HG03469 (cell line): ENCODE data around the gene LY86.
"Not testable (repeated sequence)": the region's sequence is repeated elsewhere in the genome, so short reads cannot be mapped to it uniquely, and the experiment has no call there.

Source experiments
- ATAC-seq: cut with Tn5 transposase; IDR thresholded peaks from one replicate; pipeline ENCODE4 v1.9.1; 2021; ENCODE audit warnings: mild to moderate bottlenecking, moderate library complexity, moderate number of reproducible peaks; ENCODE audit not compliant: unreplicated experiment

Gene LY86

DNA sequence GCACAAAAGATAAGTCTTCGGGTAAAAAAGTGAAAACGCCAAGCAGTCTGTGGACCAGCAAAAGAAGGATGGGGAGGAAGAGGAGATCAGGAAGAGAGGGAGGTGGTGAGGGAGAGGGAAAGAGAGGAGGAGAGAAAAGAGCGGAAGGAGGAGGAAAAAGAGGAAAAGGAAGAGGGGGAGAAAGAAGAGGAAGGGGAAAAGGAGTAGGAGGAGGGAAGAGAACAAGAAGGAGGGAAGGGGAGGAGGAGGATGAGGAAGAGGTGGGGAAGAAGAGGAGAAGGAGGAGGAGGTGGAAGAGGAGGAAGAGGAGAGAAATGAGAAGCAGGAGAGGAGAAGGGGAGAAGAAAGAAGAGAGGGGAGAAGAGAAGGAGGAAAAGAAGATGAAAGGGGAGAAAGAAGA is 6.5 kb downstream of the LY86 start:
- ATAC-seq, result no peak

DNA sequence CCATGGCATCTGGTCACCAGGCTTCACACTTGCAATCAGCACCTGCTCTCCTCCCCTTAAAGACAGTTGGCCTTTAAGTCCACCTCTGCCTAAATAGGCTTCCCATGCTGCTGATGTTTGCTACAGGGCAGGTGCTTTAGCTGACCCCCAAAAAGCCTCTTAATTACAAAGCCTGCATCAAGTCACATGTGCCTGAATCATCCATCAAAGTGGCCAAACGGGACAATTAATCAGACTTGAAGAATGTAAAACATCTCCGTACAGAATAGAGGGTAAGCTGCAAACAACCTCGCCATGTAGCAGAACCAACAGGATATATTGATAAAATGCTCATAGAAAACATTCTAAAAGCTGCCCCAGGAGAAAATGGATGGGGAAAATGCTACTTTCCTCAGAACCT is 7.4 kb downstream of the LY86 start:
- no peak for ATAC-seq

DNA sequence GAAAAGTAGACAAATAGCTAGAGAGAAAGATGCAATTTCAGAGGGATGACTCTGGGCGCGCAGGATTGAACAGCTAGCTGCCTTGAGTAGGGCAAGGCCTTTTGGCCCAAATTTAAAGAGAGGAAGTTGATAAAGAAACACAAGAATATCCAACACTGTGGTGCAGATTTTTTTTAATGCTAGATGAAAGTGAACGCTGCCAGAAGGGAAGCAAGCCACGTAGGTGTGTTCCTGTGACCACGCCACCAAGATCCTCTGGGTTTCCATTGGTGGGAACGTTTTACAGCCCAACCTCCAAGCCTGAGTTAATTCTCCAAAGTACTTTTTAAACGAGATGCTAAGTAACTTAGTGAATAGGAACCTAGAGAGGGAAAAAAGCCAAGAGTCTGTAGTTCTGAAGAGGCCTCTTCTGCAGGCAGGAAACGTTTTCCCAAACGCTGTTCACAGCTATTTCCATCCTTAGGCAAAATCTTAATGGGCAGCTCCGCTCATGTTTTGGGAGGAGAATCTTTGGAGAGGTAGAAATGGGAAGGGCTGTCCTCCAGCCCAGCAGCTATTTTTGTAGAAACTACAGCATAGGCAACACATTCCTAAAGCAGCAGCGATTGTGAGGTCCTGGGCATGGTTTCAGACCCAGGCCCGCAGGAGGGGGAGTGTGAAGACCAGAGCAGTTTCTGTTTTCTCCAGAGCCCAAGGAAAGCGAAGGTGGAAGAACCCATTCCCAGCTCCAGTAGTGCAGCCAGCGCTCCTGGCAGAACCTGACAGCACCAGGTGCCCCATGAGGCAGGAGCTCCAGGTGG is 8.2 kb downstream of the LY86 start:
- no peak for ATAC-seq

DNA sequence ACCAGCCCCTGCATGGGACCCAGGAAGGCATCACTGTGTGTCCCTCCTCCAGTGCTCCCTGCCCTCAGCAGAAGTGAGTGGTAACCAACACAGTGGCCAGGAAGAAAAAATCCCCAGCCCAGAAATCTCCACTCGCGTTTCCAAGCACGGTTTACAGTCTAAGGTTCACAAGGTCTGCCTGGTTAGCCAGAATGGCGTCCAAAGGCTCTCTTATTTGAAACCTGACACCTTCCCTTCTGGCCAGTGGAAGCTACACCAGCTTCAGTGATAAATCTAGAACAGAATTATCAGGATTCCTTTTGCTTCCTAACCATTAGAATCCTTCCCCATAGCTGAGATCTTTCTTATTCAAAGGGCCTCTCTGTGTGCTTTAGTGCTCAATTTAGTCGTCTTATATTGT is 9.2 kb downstream of the LY86 start:
- no peak for ATAC-seq

DNA sequence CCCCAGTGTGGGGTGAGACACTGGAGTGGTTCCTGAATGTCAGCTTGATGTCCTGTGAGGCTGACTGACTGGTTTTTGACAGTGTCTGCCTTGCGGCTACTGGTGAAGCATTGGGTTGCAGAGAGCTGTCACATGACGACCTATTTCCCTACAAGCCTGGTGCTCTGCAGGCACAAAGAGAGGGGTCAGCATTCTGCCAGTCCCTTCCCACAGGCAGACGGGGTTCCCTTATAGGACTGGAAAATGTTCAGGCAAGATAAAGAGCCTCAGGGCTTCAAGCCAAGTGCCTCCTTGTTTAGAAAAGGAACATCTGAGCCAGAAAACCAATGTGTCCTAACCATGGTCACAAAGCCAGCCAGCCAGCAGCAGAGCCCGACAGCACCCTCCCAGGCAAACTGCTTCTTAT is 11.0 kb downstream of the LY86 start:
- ATAC-seq, result no peak

DNA sequence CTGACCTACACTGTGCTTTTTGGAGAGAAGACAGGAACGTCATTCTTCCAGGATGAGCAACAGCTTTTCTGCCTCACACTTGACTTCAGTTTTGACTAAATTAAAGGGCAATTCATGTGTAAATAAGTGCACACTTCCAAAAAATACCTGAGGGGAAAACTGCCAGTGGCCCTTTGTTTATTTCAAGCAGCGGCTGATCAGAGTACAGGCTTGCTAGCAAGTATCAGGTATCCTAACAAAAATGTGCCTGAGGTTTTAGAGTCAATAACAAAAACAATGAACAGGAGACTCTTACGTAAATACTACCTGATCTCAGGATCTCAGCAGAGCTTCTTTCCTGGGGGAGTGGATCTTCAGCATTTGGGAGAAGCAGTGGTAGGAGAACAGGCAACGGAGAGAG is 12.4 kb downstream of the LY86 start:
- no peak for ATAC-seq

DNA sequence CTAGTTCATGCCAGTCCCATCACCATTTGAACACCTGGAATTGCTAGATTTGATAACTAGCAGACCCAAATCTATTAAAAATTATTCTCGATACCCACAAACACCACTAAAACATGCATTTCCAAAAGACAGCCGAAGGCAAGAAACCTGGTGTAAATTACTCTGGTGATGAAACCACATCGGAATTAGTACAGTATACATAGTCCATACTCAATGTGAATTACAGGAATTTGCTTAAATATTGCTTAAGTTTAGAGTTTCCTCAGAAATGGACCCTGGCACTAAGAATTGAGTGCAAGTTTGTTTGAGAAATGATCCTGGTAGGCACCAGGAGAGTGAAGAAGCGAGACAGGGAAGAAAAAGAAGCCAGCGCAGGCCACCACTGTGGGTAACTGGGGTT is 13.7 kb downstream of the LY86 start:
- no peak for ATAC-seq

DNA sequence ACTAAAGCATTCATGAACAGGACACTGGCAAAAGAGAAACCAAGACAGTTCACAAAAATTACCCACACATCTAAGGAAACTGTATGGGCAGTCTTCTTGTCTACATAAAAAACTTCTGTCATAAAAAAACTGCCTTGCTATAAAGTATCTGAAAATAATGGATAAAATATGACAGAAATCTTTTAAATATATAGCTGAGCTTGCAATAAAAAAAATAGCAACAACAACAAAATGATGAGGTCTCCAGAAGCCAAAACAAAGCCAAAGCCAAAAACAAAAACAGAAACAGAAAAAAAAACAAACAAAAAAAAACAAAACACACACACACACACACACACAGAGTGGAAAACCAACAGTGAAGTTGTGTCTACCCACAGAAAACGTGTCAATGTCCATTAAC is 14.8 kb downstream of the LY86 start:
- ATAC-seq, result no peak

DNA sequence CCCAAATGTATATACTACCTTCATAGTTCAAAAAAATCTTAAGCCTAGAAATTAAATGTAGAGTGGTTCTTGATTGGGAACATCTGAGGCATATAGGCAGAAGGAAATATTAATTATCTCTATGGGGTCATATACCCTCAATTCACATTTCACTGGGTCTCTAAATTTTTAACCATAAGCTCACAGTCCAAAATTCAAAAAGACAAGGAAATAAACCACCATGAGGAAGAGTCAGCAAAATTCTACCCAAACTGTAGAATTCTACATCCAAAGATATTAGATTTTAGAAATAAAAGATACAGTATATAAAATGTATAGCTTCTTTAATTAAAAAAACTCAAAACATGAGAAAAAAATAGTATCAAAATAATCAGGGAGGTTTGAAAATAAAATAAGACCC is 15.5 kb downstream of the LY86 start:
- no peak for ATAC-seq

DNA sequence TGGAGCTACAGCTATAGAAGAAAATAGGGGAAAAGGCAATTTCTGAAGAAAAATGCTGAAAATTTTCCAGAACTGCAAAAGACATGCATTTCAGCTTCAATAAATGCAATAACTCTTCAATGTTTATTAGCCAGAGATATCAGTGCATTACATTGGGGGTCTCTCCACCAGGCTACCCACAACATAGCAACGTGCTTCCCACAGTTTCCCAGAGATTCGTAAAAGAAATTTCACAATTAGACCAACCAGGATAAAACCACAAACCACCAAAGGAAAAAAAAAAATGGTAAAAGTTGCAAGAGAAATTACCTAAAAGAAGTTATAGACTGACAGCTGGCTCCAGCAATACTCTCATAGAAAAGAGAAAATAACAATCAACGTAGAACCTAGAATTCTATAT is 16.0 kb downstream of the LY86 start:
- no peak for ATAC-seq

DNA sequence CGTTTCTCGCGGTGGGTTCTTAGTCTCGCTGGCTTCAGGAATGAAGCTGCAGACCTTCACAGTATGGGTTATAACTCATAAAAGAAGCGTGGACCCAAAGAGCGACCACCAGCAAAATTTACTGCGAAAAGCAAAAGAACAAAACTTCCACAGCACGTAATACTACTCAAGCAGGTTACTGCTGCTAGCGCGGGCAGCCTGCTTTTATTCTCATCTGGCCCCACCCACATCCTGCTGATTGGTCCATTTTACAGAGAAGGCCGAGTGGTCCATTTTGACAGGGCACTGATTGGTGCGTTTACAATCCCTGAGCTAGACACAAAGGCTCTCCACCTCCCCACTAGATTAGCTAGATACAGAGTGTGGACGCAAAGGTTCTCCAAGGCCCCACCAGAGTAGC is 17.4 kb downstream of the LY86 start:
- ATAC-seq, result no peak

DNA sequence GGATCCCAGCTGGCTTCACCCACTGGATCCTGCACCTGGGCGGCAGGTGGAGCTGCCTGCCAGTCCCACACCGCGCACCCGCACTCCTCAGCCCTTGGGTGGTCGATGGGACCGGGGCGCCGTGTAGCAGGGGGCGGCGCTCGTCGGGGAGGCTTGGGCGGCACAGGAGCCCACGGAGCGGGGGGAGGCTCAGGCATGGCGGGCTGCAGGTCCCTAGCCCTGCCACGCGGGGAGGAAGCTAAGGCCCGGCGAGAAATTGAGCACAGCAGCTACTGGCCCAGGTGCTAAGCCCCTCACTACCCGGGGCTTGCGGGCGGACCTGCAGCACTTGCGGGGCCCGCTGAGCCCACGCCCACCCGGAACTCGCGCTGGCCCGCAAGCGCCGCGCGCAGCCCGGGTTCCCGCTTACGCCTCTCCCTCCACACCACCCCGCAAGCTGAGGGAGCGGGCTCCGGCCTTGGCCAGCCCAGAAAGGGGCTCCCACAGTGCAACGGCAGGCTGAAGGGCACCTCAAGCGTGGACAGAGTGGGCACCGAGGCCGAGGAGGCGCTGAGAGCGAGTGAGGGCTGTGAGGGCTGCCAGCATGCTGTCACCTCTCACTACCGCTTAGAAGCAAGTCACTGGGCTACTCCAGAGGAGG is 18.0 kb downstream of the LY86 start:
- not testable (repeated sequence) for ATAC-seq

DNA sequence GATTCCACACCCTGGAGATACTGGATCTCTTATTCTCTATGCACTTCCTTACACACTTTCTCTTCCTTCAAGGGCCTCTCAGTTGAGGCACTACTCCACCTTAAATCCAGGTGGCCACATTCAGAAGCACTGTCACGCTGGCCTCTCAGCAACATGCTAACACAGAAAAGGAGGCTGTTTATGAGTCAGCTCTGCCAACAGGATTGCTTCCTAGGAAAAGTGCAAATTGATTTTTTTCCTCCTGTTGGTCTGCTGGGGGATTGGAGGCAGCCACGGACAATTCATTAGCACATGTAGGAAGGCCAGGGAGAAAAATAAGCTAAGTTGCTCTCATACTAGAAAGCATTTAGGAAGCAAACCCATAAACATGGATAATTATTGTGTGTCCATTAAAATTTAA is 20.9 kb downstream of the LY86 start:
- ATAC-seq, result no peak

DNA sequence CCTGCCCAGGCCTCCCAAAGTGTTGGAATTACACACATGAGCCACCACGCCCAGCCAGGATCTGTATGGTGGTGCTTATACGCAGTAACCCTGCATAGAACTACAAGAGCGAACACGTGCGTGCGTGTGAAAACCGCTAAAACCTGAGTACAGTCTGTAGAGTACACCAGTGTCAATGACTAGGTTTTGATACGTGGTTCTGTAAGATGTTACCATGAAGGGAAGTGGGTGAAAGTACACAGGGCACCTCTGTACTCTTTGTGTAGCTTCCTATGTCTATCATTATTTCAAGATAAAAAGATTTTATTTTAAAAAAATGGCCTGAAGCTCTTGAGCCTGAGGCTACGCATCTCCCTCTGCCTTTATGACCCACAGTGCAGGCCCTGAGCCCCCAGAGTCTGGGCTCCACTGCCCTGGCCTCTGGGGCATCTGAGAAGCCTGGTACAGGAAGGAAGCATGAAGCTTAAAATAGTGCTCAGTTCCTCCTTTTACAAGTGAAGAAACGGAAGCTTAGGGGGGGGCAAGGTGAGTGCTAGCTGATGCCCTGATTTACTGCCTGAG is 21.6 kb downstream of the LY86 start:
- peak; percentile 77 for ATAC-seq

DNA sequence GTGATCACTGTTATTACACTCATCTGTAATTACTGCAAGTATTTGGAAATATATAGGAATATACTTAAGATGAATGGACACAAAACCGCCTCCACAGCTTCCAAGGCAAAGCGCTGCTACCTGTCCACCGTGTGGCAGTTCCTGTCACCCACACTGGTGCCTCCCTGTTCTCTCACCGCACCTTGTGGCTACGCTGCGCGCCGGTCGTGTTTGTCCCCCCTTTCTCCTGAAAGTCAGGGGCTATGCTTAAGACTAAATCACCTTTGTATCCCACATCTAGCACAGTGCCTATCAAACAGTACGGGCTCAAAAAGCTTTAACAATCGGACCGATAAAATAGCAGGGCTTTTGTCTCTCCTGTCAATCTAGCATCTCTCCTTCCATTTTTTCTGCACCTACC is 23.0 kb downstream of the LY86 start:
- no peak for ATAC-seq

DNA sequence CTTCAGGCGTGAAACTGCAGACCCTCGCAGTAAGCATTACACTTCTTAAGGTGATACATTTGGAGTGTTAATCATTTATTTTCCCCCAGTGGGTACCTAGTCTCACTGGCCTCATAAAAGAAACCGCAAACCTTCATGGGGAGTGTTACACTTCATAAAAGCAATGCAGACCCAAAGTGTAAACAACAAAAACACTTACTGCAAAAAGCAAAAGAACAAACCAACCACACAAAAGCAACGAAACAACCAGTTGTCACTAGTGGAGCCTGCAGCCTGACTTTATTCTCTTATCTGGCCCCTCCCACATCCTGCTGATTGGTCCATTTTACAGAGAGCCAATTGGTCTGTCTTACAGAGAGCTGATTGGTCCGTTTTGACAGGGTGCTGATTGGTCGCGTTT is 23.8 kb downstream of the LY86 start:
- no peak for ATAC-seq

DNA sequence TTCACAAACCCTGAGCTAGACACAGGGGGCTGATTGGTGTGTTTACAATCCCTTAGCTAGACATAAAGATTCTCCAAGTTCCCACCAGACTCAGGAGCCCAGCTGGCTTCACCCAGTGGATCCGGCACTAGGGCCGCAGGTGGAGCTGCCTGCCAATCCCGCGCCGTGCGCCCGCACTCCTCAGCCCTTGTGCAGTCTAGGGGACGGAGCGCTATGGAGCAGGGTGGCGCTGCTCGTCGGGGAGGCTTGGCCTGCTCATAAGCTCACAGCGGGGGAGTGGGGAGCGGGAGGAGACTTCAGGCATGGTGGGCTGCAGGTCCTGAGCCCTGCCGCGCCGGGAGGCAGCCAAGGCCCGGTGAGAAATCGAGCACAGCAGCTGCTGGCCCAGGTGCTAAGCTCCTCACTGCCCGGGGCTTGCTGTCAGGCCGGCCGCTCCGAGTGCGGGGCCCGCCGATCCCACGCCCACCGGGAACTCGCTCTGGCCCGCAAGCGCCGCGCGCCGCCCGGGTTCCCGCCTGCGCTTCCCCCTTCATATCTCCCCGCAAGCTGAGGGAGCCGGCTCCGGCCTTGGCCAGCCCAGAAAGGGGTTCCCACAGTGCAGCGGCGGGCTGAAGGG is 24.7 kb downstream of the LY86 start:
- ATAC-seq, result not testable (repeated sequence)

DNA sequence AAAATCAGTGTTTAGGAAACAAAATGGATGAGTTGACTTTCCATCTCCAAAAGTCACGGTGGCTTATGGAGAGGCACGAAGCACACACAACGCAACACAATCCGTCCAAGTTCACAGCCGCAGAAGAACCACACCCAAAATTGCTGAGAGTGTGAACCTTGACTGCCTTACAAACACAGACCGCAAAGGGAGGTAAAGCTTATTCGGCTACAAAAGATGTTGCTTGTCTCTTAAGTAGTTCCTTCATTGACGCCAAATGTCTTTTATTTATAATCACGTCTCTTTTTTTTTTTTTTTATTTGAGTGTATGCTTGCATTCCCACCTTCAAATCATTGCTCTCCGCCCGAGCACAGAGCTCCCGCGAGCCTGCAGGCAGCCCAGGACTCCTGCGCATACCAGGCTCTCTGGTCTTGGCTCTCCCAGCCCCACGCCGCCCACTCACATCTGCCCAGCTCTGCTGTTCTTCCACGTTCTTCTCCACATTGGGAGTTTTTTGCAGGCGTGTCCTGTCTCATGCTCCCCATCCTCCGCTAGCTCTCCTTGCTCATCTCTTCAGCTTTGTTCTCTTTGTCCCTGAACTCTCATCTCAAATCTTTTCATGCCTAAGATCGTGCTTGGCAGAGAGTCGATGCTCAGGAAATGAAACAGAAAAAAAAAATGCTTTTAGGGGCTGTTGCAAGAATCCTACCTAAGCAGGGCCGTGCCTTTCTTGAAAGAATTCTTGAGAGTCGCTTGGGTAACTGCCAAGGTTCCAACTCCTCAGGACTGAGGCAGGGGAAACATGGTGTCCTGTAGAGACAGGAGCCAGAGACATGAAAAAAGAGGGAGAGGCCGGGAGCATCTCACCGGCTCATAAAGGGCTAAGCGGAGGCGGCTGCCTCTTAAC is 25.8 kb downstream of the LY86 start:
- no peak for ATAC-seq

DNA sequence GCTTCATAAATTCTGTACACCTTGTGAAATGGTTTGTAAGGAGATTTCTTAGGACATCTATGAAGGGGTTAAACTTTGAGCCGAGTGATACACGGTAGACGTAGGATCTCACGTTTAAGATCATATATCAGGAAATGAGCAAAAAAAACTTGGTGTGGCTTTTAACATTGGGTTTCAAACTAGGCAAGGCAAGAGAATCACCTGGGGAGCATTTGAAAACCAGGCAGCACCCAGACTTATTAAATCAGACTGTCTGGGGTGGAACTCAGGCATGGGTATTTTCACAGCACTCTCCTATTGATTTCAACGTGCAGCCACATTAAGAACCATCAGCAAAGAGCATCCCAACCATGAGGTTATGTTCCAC is 26.4 kb downstream of the LY86 start:
- no peak for ATAC-seq

DNA sequence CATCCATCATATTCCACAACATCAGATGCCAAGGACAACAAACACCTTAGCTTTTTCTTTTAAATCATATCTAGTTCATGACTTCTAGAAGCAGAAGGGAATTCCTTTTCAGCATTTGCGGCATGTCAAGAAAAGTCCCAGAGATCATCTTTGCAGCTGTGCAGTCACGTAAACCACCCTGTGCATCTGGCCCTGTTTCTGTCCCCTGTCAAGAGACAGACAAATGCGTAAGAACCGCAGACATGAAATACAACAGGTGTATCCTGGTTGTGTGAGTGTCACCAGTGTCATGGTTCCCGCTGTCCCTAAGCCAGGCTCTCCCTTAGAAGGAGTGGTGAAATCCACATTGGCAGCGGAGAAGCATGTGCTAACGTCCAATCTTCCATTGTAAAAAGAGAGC is 28.1 kb downstream of the LY86 start:
- ATAC-seq, result no peak
